HG02588 (cell line): ENCODE data around the gene OSTC.
"Not testable (repeated sequence)": the region's sequence is repeated elsewhere in the genome, so short reads cannot be mapped to it uniquely, and the experiment has no call there.

Source experiments
- ATAC-seq: cut with Tn5 transposase; IDR thresholded peaks from one replicate; pipeline ENCODE4 v1.9.1; 2021; ENCODE audit warnings: mild to moderate bottlenecking, moderate library complexity; ENCODE audit not compliant: unreplicated experiment

OSTC gene

DNA sequence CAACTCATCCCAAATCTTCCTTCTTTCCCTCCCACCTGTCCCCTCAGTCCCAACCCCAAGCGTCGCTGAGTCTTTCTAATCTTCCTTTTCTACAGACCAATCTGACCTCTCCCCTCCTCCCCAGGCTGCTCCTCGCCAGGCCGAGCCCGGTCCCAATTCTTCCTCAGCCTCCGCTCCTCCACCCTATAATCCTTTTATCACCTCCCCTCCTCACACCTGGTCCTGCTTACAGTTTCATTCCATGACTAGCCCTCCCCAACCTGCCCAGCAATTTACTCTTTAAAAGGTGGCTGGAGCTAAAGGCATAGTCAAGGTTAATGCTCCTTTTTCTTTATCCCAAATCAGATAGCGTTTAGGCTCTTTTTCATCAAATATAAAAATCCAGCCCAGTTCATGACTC lies 60.2 kb downstream of the OSTC start:
- not testable (repeated sequence) for ATAC-seq

DNA sequence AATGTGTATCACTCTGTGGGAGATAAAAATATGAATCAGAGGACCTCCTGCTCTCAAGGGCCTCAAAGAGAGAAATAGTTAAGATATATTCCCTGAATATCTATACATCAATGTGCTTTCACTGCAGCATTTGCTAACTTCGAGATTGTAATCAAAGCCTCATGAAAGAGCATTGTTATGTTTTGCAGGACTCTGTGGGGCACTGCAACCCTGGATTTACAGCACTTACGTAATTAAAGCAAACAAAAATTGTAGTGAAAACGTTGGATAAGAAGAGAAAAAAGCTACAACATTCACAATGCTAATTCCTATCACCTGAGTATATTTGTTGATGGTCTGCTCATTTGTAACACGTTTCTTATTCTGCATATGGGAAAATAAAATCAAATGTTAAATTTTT lies 64.5 kb downstream of the OSTC start:
- no peak for ATAC-seq

DNA sequence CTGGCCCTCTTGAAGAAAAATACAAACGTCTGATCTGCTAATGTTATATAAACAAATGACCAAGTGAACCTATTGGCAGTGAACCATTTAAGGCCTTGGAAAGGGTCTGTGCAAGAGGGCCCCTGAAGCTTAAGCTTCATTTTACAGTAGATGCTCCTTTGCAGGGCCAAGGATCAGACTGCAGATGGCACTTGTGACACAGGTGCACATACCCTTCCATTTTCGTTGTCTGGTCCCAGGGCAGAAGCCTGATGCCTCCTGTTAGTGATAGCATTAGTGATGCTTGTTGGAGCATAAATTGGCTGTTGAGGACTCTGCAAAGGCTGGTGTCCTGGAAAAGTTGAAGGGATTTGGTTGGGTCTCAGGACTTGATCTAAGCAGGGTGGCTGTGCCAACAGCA lies 65.9 kb downstream of the OSTC start:
- no peak for ATAC-seq

DNA sequence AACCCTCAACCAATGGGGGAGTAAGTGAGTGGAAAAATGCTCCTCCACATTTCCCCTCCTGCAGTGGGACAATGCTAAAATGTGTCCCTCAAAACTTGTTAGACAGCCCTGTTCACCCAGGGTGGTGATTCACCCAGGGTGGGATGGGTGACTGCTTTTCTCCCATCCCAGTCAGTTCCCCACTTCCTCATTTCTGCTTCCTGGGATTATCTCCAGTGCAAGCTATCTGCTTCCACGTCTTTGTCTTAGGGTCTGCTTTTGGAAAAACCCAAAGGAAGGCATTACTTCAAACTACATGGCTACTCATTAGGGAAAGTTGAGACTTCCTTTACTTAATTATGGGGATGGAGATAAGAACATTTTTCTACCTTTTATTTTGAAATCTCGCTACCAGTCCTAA lies 67.0 kb downstream of the OSTC start:
- ATAC-seq: no peak
